Thyroid gland (tissue), 4 donors: ENCODE data around the gene PPP2R2C.

Experiments used
- CTCF ChIP-seq, 6 experiments: fragments of 200-600 bp in 3 of 6; fragments of 450-650 bp in 3 of 6; sonication (generic) in 3 of 6; IDR thresholded peaks; one replicate each; pipeline ENCODE4 v1.5.1; 2016 to 2019; ENCODE audit warnings: antibody characterized with exemption in 6 of 6, mild to moderate bottlenecking in 2 of 6, inconsistent platforms in 1 of 6, moderate library complexity in 1 of 6
- POLR2A ChIP-seq, 2 donors: fragments of 450-650 bp; IDR thresholded peaks; one replicate each; pipeline ENCODE4 v1.6.1; 2017; ENCODE audit warnings: antibody characterized with exemption in 2 of 2, mild to moderate bottlenecking in 2 of 2, moderate library complexity in 1 of 2

GRCh38 chr4:6326312-6327060, 145.9 kb downstream of the PPP2R2C start:
- TF ChIP-seq CTCF (IDR thresholded peaks at IDR 0.05) = no peak
- no peak for TF ChIP-seq POLR2A (IDR thresholded peaks at IDR 0.05)
